ENCODE data around the gene ZNF521.

ZNF521 gene

GRCh38 chr18:25113566-25113965 is 238.4 kb downstream of the ZNF521 start:
- no peak for TF ChIP-seq CTCF (IDR thresholded peaks at IDR 0.05; ENCODE audit: insufficient read depth, low read depth, low read length, missing control alignments)

GRCh38 chr18:25112821-25113434 is 239.0 kb downstream of the ZNF521 start:
- TF ChIP-seq CTCF (IDR thresholded peaks at IDR 0.05; ENCODE audit: insufficient read depth, low read depth, low read length, missing control alignments), result no peak
- no peak for DNase-seq (ENCODE audit: low read depth)
- no peak overlapping the region for H3K4me3 ChIP-seq (ENCODE audit: low read length)

More at GRCh38 chr18:25113566-25113965, 238.4 kb downstream of the ZNF521 start:
- DNase-seq (ENCODE audit: low read depth), result no peak
- H3K4me3 ChIP-seq (ENCODE audit: low read length), result no peak overlapping the region

- TF ChIP-seq CTCF (IDR thresholded peaks at IDR 0.05; ENCODE audit: insufficient read depth, low read depth, low read length, missing control alignments), result no peak
Measured at GRCh38 chr18:25111377-25112288, 240.3 kb downstream of the ZNF521 start.

GRCh38 chr18:25109484-25109883 is 242.5 kb downstream of the ZNF521 start:
- TF ChIP-seq CTCF (IDR thresholded peaks at IDR 0.05; ENCODE audit: insufficient read depth, low read depth, low read length, missing control alignments), result no peak
- no peak overlapping the region for H3K4me3 ChIP-seq (ENCODE audit: low read length)
- DNase-seq (ENCODE audit: low read depth), result no peak

More at GRCh38 chr18:25111377-25112288, 240.3 kb downstream of the ZNF521 start:
- no peak for DNase-seq (ENCODE audit: low read depth)
- H3K4me3 ChIP-seq (ENCODE audit: low read length), result no peak overlapping the region

GRCh38 chr18:25103468-25104155 is 248.4 kb downstream of the ZNF521 start:
- no peak overlapping the region for H3K4me3 ChIP-seq (ENCODE audit: low read length)
- TF ChIP-seq CTCF (IDR thresholded peaks at IDR 0.05; ENCODE audit: insufficient read depth, low read depth, low read length, missing control alignments), result no peak

GRCh38 chr18:25102662-25103061 is 249.3 kb downstream of the ZNF521 start:
- no peak for TF ChIP-seq CTCF (IDR thresholded peaks at IDR 0.05; ENCODE audit: insufficient read depth, low read depth, low read length, missing control alignments)
- H3K4me3 ChIP-seq (ENCODE audit: low read length), result no peak overlapping the region
- DNase-seq (ENCODE audit: low read depth), result no peak

More at GRCh38 chr18:25103468-25104155, 248.4 kb downstream of the ZNF521 start:
- no peak for DNase-seq (ENCODE audit: low read depth)

Measured in epithelial cell of esophagus (primary cell).